Stimulated activated CD8-positive, alpha-beta memory T cell treated with anti-CD3 and anti-CD28 coated beads, Interleukin-15, amount 100 ng/mL, for 1 hour (primary cell): ENCODE data around the gene PAK1.

ENCODE experiments used
- DNase-seq: peaks from one replicate; pipeline ENCODE4 v3.0.0-alpha.2; 2020; ENCODE audit warnings: low read depth

The PAK1 gene

GRCh38 chr11:77435972-77436371 lies 37.9 kb downstream of the PAK1 start:
- no peak for DNase-seq

- no peak for DNase-seq
Measured at GRCh38 chr11:77431813-77432212, 42.1 kb downstream of the PAK1 start.

- DNase-seq, result no peak
Measured at GRCh38 chr11:77428598-77428997, 45.3 kb downstream of the PAK1 start.

DNA sequence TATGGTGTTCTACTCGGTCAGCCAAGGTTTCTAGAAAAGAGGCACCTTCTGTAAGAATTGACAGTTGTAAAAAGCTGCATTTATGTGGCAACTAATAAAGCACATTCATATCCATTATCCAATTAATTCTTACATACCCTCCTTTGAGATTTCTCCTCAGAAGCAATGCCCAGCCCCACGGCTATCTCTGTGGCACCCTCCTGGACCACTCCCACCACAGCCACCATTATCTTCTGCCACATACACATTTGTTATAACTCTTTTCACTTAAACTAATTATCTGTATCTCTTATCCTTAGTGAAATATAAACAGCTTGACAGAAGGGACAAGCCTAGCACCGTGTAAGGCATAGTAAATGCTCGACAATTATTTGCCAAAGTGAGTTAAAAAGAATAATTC lies 48.5 kb downstream of the PAK1 start:
- no peak for DNase-seq

- no peak for DNase-seq
Measured at GRCh38 chr11:77424644-77425043, 49.2 kb downstream of the PAK1 start.

GRCh38 chr11:77423624-77424023 lies 50.3 kb downstream of the PAK1 start:
- DNase-seq, result no peak

GRCh38 chr11:77422687-77423086 lies 51.2 kb downstream of the PAK1 start:
- DNase-seq, result no peak

GRCh38 chr11:77421041-77421723 lies 52.7 kb downstream of the PAK1 start:
- DNase-seq, result no peak

GRCh38 chr11:77418971-77419597 lies 54.8 kb downstream of the PAK1 start:
- no peak for DNase-seq

DNA sequence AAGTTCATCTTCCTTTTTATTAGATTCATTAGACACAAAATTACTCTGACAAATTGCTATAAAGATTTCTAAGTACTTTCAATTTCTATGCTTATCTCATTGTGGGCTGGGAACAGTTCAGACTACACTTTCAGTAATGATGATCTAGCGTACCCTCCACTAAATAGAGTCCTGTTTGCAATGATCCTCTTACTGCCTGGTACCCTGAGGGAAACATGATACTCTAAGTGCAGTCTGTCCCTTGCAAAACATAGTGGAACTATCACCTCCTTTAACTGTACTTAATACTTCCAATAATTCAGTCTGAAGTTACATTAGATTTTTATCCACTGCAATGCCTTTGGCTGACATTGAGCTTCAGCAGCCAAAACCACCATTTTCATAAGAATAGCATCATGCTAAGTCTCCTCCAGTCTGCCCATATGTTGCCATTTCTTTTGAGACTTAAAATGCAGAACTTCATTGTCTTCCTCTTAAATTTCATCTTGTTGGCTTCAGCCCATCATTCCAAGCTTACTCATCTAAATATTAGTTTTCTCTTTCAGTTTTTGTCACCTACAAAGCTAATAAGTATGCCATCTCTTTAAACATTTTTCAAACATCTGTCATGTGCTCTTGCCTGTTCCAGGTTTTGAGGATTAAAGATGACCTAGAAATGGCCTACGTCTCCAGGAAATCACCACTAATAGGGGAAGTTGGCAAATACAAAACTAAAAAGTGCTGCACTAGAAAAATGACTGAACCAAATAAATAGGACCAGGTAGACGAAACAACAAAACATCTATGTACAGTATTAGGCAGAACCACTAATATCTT lies 55.5 kb downstream of the PAK1 start:
- DNase-seq, result no peak

DNA sequence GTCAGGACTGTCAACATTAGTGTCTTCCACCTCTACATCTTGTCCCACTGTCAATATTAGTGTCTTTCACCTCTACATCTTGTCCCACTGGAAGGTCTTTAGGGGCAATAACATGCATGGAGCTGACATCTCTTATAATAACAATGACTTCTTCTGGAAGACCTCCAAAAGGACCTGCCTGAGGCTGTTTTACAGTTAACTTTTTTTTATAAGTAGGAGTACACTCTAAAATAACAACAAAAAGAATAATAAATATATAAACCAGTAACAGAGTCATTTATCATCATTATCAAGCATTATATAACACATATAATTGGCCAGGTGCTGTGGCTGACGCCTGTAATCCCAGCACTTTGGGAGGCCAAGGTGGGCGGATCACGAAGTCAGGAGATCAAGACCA lies 57.5 kb downstream of the PAK1 start:
- no peak for DNase-seq

DNA sequence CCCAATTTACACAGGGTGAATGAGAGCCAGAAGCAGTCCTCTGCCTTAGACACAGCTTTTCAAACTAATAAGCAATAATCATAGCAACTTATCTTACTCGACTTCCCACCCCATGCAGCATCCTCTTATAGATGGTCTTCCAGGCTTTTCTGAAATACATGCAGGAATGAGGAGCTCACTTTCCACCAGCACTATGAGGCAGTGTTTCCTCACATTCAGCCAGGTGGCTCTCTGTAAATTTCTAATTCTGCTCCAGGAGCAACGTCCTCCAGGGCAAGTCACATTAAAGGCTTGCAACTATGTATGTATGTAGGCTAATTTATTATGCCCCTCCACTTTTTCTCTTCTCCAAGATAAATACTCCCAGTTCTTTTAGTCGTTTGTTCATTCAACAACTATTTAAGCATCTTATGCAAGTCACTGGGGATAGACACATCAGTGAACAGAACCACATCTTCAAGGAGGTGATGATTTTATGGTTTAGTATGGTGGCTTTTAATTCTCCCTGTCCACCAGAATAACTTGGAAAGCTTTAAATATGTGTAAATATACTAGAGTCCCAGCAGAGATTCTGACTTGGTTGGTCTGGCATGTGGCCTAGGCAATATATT lies 59.9 kb downstream of the PAK1 start:
- DNase-seq, result no peak

DNA sequence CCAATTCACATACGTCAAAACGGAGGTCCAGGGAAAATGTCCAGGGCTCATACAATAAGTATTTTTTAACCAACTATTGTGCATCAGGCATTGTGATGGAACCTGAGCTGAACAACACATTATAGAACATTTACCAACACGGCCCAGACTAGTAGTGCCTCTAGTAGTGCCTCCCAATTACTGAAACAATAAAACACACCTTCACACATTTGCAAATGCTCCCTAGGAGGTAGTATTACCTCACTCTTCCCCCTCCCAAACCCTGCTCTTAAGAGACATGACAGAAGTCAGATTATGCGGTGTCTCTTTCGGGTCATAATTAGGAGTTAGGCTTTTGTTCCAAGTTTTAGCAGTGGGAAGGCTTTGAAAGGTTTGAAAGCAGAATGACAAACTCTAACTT lies 61.1 kb downstream of the PAK1 start:
- DNase-seq, result no peak

GRCh38 chr11:77411717-77412441 lies 62.0 kb downstream of the PAK1 start:
- DNase-seq, result peak; percentile 47

GRCh38 chr11:77411137-77411707 lies 62.7 kb downstream of the PAK1 start:
- DNase-seq, result no peak

GRCh38 chr11:77410076-77410827 lies 63.6 kb downstream of the PAK1 start:
- DNase-seq, result no peak

GRCh38 chr11:77409046-77409445 lies 64.8 kb downstream of the PAK1 start:
- DNase-seq, result no peak

GRCh38 chr11:77407613-77408012 lies 66.3 kb downstream of the PAK1 start:
- DNase-seq, result no peak

- no peak for DNase-seq
Measured at GRCh38 chr11:77406396-77406795, 67.5 kb downstream of the PAK1 start.

DNA sequence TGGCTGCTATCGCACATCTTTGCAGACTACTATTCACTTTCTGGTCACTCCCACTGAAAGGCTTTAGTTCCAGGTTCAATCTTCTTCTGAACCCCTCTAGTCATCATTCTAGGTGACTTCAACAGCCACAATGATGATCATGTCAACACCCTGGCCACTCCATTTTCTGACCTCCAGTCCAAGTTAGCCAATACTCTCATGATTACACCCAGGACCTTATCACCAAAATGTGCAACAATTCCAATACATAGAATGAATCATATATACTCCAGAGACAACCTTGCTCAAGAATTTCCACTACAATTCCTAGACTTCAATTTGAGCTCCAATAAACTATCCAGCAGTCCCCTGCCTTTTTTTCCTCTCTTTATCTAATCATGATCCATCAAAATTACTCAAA lies 70.7 kb downstream of the PAK1 start:
- no peak for DNase-seq

DNA sequence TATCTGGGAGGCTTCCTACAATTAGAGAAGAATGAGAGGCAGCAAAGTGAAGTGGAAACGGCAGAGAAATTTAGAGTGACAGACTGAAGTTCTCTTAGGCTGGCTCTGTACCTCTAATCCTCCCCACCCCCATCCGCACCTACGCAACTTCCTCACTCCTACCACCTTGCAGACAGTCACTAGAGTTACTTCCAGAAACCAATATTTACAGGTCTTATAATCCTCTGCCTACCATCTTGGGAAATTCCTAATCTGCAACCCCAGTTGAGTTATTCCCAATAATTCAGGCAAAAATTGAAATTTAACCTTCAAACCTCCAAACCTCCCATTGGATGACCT lies 71.7 kb downstream of the PAK1 start:
- DNase-seq, result no peak
